Erythroblast (primary cell): ENCODE data around the gene G6PC2.

Experiments
- GATA1 ChIP-seq: IDR thresholded peaks from 2 replicates; pipeline ENCODE4 v1.6.1; 2011; ENCODE audit warnings: low read depth, mild to moderate bottlenecking, control low read depth, low read length, moderate library complexity
- POLR2A ChIP-seq: IDR thresholded peaks from 2 replicates; pipeline ENCODE4 v1.6.1; 2011; ENCODE audit warnings: mild to moderate bottlenecking, low read length

GRCh38 chr2:168884975-168885374, 16.1 kb upstream of the G6PC2 start:
- TF ChIP-seq POLR2A (no peak), GATA1 (no peak)
